Embryonic facial prominence (tissue), 1 donor: ENCODE measurements around the gene FRRS1.
A peak's percentile ranks its signal among the peaks of the same experiment; 100 is the strongest.
"Not testable (repeated sequence)": the region's sequence is repeated elsewhere in the genome, so short reads cannot be mapped to it uniquely, and the experiment has no call there.

Experiments used
- DNase-seq: peaks from one replicate; pipeline ENCODE4 v3.0.0-alpha.2; 2016; ENCODE audit errors: extremely low spot score

FRRS1 gene, protein sequence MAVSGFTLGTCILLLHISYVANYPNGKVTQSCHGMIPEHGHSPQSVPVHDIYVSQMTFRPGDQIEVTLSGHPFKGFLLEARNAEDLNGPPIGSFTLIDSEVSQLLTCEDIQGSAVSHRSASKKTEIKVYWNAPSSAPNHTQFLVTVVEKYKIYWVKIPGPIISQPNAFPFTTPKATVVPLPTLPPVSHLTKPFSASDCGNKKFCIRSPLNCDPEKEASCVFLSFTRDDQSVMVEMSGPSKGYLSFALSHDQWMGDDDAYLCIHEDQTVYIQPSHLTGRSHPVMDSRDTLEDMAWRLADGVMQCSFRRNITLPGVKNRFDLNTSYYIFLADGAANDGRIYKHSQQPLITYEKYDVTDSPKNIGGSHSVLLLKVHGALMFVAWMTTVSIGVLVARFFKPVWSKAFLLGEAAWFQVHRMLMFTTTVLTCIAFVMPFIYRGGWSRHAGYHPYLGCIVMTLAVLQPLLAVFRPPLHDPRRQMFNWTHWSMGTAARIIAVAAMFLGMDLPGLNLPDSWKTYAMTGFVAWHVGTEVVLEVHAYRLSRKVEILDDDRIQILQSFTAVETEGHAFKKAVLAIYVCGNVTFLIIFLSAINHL

DNA sequence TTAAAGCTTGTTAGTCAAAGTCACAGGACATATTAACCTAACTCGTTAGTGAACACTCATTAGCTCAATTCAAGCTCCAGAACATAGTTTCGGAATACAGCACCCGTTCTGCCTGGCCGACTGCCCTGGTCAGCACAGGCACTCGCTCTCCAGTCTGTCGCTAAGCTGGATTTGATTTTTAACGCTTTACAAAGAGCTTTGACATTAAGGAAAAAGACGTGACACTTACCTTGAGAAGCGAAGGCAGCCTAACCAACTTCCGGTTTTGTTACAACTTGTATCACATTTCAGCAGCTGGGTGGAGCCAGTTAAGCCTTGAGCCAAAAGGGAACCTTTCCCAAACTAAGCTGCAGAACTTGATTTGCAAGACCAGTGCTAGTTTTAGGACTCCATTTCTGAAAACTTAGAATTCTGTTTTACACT is at the start of gene FRRS1:
Gene FRRS1 (minus strand): TSS at position 258 of the 423 bp plus-strand sequence. CDS start 17,867 bp downstream, outside the sequence.
- peak; percentile 13 for DNase-seq

GRCh38 chr1:99814373-99814900 is 48.0 kb upstream of the FRRS1 start:
- no peak for DNase-seq

DNA sequence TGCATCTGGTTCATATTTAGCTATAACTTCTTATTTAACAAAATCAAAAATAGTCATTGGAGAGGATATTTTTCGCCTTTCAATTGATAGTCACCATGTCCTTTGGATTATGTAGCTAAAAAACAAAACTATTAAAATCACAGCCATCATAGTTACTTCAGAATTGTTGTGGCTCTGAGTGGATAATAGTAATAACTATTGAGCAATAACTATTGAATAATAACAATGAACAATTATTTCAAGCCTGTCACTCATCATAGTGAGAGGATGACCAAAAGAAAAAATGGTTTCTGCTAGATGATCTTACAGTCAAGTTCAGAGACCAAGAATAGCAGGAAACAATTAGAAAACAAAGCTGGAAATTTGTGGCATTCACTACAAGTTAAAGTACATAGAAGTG is 45.3 kb upstream of the FRRS1 start:
- no peak for DNase-seq

DNA sequence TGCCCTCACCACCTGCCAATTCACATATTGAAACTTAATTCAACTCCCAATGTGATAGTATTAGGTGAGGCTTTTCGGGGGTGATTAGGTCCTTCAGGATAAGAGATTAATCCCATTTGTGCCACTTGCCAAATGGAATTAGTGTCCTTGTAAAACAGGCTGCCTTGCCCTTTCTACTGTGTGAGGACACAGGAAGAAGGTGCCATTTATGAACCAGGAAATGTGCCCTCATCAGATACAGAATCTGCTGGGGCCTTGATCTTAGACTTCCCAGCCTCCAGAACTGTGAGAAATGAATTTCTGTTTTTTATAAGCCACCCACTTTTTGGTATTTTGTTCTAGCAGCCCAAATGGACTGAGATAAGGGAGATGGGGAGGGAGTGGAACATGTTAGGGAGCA is 44.6 kb upstream of the FRRS1 start:
- DNase-seq: no peak

DNA sequence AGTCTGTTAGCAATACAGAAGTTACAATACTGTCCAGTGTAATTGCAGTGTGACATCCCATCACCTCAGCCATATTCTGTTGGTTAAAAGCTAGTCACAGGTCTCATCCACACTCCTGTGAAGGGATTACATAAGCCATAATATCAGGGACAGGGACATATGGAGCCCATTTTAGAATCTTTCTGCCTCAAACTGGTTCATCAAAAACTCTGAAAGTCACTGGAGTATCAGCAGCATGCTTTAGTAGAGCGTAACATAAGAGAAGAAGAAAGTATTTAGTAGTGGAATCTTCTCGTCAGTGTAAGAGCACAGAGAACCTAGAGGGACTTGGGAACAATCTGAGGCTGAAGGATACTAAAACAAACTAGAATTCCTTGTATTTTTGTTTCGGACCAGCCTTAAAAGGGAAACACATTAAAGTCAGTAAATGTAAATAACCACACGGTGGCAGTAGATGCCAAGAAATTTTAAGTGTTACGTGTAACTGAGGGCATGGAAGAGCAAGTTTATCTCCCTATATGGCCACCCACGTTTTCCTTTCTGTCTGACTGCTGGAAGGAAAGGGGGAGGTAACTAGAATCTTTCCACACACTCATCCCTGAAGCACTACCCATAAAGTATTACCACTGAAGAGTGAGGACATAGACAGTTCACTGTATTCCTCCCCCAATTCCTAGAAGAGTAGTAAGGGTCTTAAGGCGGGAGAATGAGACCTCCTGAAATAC is 42.1 kb upstream of the FRRS1 start:
- DNase-seq: peak; percentile 84

DNA sequence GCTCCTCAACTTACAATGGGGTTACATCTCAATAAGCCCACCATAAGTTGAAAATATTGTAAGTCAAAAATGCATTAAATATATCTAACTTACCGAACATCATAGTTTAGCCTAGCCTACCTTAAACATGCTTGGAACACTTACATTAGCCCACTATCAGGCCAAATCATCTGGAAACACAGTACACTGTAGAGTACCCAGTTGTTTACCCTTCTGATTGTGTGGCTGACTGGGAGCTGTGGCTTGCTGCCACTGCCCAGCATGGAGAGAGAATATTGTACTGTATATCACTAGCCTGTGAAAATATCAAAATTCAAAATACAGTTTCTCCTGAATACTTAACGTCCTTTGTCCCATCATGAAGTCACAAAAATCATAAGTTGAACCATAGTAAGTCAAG is 40.4 kb upstream of the FRRS1 start:
- DNase-seq: no peak

- DNase-seq: no peak
Measured at GRCh38 chr1:99801584-99801983, 35.1 kb upstream of the FRRS1 start.

- not testable (repeated sequence) for DNase-seq
Measured at GRCh38 chr1:99793861-99794260, 27.4 kb upstream of the FRRS1 start.

GRCh38 chr1:99789715-99790114 is 23.3 kb upstream of the FRRS1 start:
- DNase-seq: no peak

GRCh38 chr1:99788896-99789295 is 22.5 kb upstream of the FRRS1 start:
- DNase-seq: no peak

DNA sequence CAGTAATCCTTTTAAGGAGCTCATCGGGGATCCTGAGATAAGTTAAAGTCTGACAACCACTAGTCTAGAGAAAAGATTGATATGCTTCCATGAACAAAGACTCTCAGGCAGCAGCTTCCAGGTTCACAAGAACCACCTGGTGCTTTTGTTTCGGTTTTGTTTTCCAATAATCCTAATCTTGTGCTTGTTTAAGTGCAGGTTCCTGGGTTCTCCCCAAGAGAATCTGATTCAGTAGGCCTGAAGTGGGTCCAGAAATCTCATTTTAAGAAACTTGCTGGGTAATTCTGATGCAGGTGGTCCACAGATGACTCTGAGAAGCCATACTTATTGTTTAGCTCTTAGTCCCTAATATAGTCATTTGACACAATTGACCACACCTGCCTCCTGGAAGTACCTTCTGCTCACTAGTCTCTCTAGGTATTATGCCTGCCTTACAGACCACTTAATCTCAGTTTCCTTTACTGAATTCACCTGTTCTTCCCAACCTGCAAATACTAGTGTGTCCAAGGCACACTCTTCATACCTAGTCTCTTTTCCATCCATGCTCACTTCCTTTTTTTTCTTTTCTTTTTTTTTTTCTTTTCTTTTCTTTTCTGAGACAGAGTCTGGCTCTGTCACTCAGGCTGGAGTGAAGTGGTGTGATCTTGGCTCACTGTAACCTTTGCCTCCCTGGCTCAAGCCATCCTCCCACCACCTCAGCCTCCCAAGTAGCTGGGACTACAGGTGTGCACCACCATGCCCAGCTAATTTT is 20.5 kb upstream of the FRRS1 start:
- DNase-seq: no peak

DNA sequence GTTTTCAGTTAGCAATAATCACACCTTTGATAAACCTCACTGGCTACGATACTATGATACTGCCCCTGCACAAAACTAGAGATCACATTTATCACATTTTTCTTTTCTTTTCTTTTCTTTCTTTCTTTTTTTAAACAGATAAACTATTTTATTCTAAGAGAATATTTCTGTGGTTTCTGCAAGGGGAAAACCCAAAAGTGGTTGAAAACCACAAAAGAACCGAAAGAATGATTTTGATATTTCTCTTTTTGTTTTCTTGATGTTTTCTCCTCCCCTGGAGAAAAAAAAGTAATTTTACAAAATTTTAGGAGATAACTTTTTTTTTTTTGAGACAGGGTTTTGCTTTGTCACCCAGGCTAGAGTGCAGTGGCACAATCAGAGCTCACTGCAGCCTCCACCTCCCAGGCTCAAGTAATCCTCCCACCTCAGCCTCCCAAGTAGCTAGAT is 18.4 kb upstream of the FRRS1 start:
- no peak for DNase-seq

DNA sequence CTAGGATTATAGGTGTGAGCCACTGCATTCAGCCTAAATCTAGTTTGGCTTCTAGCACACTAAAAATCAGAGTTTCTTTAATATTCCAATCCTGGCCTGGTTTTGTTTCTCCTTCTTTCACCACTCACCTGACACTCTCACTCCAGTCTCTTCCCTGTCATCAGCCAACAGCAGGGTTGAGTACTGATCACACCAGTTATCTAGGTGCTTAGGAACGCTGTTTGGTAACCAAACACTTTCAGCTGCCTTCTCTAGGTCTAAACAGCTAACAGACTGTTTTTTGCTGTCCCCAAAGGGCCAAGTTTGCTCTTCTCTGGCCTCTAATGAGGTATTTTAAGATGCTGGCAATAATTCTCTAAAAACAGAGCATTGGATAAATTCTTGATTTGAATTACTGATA is 17.7 kb upstream of the FRRS1 start:
- DNase-seq: no peak

- no peak for DNase-seq
Measured at GRCh38 chr1:99782920-99783319, 16.5 kb upstream of the FRRS1 start.

DNA sequence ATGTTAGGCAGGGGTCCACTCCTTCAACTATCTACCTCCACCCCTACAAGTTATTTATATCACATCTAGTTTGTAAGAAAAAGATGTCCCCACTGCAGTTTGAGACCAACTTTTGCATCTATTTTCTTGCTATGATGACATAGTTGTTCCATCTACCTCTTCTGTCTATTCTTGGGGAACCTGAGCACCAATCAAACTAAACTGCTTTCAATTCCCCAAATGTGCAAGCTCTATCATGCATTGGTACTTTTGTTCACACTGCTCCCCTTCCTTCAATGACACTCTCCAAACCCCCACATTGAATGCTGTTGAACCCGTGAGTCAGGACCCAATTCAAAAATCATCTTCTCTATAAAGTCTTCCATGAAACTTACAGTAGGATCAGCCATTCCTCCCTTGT is 16.0 kb upstream of the FRRS1 start:
- no peak for DNase-seq

DNA sequence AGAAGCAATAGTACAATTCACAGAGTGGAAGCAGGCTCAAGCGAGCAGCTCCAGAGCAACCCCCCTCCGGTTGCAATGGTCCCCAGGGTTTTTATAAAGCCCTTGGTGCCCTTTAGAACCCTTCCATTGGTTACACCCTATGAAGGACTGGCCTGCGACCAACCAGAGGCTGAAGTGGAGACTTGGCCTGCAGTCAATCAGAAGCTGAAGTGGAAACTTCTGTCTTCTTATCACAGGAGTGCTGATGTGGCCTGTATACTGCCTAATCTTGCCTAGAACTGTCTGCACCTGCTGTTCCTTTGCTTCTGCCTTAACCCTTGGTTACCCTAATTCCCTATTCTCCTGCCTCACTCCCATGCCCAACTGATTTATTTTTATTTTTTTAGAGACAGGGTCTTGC is 15.4 kb upstream of the FRRS1 start:
- no peak for DNase-seq

DNA sequence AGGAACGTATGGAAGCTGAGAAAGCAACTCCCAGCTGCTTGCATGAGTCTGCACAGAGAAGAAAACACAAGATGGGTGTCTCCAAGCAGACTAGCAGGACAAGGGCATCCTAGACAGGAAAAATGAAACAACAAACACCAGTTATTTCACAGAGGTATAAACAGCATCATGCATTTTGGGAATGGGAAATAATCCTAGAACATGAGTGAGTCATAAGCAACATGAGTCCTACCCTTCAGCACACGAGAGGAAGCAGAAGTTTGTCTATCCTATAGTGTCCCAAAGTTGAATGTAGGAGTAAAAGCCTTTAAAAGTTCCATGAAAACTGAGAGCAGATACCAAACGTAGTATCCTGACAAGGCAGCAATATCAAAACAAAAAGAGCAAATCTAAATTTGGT is 11.3 kb upstream of the FRRS1 start:
- DNase-seq: no peak

DNA sequence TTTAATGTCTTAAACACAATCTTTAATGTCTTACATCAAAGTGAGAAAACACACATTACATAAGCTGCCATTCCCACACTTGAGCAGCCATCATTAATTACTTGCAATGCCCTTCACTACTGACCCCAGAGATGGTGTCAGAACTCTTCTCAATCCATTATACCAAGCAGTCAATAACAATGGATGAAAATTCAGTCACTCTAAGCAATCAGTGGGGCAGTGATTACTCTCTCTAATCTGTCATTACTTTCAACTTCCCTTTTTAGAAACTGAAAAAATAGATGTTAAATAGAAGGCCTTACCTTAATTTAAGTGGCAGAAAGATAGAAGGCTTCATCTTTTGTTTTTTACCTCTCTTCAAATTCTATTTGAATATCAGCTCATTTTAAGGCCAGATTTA is 9.7 kb upstream of the FRRS1 start:
- no peak for DNase-seq

DNA sequence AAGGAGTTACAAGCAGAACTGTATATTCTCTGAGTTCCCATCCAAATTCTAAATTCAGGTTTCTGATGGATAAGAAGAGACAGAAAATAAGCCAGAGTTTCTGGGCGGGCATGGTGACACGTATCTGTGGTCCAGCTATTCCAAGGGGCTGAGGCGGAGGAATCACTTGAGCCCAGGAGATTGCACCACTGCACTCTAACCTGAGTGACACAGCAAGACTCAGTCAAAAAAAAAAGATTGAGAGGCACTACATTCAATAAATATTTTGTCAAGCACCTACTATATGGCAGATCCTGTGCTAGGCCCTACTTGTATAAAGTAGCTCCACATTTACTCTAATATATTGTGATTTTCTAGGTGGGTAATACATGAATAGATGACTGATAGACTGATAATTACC is 6.4 kb upstream of the FRRS1 start:
- DNase-seq: no peak

DNA sequence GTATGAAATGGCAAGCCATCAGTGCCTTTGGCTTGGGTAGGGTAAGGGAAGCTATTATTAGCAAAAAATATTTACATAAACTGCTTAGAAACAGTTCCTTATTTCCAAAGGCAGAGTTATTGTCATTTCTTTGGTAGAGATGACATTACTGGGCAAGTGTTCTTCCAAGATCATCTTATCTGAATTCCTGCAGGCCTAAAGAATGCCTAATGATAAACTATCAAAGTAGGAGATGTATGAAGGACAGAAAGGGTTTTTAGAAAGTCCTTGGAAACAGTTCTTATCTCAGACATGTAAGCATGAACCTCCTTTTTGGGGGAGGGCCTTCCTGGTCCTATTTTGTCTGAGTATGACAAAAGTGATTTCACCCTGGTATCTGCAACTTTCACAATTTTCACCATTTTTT is 5.1 kb upstream of the FRRS1 start:
- no peak for DNase-seq

DNA sequence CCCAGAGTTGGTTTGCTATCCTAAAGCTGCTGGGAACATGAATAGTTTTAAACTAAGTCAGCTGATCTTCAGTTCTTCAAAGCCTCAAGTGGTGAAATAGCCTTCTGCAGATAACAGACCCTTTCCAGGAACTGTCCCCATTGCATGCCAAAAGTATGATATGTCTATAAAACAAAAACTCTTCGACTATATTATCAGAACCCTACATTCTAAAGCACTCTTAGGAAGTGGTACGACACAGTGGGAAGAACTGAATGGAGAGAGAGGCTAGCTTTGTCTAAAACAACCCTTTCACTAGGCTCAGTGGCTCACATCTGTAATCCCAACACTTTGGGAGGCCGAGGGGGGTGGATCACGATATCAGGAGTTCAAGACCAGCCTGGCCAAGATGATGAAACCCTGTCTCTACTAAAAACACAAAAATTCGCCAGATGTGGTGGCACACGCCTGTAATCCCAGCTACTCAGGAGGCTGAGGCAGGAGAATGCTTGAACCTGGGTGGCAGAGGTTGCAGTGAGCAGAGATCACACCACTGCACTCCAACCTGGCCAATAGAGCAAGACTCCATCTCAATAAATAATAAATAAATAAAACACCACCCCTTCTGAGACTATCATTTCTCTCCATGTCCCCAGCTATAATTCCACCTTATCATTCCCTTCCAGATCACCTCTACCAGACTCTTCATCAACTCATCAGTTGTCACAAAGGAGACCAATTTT is 2.2 kb upstream of the FRRS1 start:
- no peak for DNase-seq
